Activated CD8-positive, alpha-beta memory T cell treated with anti-CD3 and anti-CD28 coated beads, Interleukin-2, amount 50 U/mL, for 24 hours (primary cell): Measurements from ENCODE around the gene ZFAND2A.
A peak's percentile ranks its signal among the peaks of the same experiment; 100 is the strongest.
"Not testable (repeated sequence)": the region's sequence is repeated elsewhere in the genome, so short reads cannot be mapped to it uniquely, and the experiment has no call there.

Source experiments
- DNase-seq: peaks from one replicate; pipeline ENCODE4 v3.0.0-alpha.2; 2020; ENCODE audit errors: extremely low read depth

Gene ZFAND2A

GRCh38 chr7:1175597-1175966 lies 15.6 kb upstream of the ZFAND2A start:
- DNase-seq: no peak

- DNase-seq: no peak
Observed at GRCh38 chr7:1174881-1175596, 15.0 kb upstream of the ZFAND2A start.

DNA sequence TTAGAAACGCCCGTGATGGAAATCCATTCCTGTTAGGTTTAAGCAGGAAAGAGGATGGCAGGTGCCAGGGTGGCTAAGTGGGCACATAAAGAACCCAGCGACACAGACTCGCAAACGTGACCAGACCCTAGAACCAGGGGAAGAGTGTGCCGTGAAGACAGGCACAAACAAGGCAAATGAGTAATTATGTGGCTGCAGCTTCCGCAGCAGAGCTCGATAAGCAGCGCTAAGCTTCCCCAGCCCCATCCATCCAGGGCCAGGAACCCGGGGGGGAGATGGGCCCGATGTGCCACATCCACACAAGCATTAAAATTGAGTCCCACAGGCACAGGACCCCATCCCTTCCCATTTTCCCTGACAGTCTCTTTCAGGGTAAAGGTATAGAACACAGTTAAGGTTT lies 14.0 kb upstream of the ZFAND2A start:
- DNase-seq: no peak

DNA sequence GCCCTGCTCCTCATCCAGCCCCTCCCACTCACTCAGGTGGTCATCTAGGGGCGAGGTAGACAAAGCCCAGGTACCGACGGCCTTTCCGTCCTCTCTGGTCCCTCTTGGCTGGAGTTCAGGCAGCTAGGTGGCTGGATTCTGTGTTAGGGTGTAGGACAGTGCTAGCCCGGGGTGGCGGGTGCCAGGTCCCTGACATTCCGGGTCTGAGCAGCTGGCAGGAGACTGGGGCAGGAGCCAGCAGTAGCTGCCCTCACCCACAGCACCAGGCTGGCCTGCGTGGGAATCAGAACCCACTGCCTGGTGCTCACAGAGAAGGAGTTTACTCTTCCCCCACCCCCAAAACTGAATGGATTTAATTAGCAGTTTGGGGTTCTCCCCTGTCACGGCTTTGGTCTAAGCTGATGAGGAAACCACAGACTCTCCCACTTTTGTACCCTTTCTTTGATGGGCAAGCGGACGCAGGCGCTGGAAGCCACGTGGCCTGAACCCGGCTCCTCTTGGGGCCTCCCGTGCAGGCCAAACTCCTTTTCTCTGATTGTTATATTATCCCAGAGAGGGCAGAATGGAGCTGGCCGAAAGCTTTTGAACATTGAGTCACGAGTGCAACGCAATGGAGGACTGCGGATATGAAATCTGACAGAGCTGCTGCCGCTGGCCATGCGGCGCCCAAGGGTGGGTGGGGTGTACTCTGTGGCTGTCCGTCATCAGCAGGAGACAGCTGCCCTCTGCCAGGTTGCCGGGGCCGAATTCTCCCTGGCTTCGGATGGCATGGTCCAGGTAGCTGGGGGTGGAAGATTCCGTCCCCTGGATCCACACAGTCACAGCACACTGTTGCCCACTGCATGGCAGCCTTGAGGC lies 12.9 kb upstream of the ZFAND2A start:
- no peak for DNase-seq

DNA sequence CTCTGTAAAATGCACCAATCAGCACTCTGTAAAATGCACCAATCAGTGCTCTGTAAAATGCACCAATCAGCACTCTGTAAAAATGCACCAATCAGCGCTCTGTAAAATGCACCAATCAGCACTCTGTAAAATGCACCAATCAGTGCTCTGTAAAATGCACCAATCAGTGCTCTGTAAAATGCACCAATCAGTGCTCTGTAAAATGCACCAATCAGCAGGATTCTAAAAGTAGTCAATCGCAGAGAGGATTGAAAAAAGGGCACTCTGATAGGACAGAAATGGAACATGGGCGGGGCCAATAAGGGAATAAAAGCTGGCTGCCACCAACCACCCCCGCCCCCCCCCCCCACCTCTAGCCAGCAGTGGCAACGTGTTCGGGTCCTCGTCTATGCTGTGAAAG lies 11.5 kb upstream of the ZFAND2A start:
- DNase-seq: not testable (repeated sequence)

DNA sequence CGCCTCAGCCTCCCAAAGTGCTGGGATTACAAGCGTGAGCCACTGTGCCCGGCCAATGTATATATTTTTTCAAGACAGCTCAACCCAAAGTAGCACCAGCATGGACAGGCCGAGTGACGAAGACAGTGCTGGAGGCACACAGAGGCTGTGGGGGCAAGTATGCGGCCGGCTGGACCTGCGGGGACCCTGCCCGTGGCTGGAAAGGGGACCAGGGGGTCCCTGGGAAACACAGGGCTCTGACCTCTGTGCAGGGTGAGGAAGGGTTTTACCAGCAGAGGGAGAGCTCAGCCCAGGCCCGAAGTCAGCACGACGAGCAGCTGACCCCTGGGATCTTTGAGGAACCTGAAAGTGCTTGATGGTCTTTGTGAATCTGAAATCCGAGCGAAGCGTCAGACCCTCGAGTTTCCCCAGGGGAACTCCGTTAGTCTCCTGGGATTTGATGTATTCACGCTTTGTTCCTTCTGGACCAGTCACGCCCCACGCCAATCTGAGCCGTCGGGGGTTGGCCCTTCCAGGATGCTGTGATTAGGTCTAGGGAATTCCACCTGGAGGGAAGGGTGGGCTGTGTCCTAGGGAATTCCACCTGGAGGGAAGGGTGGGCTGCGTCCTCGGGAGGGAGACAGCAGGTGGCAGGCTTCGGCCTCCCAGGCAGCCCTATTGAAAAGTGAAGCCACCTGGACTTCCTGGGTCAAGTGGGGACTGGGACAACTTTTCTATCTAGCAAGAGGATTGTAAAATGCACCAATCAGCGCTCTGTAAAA lies 10.9 kb upstream of the ZFAND2A start:
- DNase-seq: no peak

DNA sequence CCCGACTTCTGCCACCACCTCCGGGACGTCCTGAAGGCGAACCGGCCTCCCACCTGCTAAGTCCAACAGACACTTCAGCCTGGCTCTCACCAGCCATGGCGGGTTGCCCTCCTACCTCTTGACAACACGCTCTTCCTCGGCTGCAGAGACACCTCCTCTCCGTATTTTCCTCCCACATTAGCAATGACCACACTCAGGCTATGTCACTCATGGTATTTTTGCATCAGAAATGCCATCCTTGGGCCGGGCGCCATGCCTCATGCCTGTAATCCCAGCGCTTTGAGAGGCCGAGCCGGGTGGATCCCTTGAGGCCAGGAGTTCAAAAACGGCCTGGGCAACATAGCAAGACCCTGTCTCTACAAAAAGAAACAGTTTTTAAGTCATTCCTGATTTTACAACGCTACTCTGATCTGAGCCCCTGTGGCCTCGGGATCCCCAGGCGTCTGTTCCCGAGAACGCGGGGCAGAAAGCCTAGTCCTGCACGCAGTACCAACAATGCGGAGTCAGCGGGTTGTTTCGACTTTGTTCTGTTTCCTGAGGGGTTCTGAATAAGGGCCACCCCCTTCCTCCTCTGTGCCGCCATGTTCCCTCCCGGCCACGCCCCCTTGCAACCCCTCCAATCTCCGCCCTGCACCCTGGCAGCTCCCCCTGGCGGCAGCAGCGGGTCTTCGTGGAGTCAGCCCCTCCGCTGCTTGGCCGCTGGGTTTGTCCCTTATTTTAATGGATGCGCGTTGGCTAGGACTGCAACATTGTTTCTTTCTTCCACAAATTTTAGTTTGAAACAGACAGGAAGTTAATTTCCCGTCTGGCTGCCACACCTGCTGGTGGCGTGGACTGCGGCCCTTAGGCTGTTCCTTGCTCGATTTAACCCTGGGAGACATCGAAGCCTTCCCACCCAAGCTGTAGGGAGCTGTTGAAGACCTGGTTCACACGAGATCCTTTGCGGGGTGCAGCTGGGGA lies 9.7 kb upstream of the ZFAND2A start:
- peak; percentile 80 for DNase-seq

- no peak for DNase-seq
Observed at GRCh38 chr7:1168422-1168821, 8.4 kb upstream of the ZFAND2A start.

DNA sequence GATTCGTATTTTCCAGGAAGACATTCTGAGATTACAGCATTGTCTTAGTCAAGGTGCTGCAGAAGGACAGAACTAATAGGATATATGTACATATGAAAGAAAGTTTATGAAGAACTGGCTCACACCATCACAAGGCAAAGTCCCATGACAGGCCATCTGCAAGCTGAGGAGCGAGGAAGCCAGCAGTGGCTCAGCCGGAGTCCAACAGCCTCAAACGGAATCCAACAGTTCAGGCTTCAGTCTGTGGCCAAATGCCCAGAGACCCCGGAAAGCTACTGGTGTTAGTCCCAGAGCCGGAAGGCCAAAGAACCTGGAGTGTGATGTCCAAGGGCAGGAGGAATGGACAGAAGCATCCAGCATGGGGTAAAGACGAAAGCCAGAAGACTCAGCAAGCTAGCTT lies 4.4 kb upstream of the ZFAND2A start:
- no peak for DNase-seq

DNA sequence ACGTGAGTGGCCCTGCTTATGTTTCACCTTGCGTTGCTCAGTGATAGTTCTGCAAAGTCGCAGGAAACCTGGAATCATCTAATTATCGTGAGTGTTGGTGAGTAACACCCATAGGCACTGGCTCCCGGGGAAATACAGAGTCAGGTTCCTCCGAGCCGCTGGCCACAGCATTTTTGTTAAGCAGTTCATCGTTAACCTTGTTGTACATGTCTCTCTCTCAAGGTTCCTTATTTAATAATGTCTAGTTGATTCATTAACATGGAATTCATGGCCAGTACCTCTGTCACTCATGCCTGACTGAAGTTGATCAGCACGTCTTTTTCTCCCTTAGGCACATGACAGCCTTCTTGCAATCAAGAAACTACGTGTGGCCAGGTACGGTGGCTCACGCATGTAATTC lies 3.1 kb upstream of the ZFAND2A start:
- no peak for DNase-seq

DNA sequence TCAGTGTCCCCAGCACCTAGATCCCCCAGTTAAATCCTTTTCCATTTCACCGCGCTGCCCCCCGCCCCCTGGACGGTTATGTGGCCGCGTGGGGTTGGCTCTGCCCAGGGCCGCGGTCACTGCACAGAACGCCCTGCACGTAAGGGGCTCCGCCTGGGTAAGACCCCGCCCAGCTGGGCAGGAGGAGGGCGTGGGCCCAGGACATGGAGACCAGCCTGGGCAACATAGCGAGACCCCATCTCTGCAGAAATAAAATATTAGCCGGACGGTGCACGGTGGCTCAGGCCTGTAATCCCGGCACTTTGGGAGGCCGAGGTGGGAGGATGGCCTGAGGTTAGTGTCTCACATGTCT lies 650 bp upstream of the ZFAND2A start:
- DNase-seq: no peak

DNA sequence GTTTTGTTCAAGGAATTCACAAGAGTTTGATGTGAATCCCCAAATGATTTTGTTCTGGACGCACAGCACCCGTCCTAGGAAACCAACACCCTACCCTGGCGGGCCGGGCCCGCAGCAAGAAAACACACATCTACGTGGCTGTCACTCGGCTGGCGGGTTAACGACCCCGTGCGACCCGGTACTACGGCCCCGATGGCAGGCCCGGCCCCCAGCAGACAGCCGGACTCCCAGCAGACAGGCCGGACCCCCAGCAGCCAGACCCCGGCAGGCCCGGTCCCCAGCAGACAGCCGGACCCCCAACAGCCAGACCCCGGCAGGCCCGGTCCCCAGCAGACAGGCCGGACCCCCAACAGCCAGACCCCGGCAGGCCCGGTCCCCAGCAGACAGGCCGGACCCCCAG lies 765 bp downstream of the ZFAND2A start:
- not testable (repeated sequence) for DNase-seq

DNA sequence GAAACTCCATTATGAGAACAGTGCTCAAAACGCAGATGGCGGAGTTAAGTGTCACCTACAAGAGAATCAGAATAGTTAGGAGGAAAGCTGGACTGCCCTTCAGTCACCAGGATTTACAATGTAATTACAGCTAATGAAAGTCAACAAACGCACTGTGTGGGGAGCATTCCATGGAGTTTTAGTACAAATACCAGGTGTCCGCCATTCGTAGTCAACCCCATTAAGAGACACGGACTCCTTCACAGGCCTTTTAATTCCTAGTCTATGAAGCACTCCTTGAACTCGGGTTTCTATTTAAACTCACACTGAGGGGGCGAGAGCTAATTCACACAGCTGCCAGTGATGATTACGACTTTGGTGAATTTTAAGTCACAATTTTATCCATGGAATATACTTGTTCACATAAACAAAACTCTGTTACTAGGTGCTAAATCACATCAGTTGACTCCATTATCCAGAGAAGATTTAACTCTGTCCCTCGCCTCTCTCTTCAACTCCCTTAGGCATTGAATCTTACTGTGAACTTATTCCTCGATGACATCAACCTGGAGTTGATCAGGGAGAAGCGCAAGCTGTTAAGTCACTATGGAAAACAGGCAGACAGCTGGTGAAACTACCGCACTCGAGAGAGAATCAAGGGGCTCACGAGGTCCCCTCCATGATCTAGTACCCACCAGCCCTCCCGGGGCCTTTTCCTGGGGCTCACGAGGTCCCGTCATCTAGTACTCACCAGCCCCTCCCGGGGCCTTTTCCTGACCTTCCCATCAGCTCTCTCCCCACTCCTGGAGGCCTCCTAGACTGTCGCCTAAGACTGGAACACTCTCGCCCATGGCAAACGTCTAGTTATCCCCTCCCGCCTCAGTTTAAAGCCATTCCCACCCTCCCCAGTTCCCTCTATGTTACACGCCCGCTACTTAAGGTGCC lies 1.5 kb downstream of the ZFAND2A start:
- no peak for DNase-seq

DNA sequence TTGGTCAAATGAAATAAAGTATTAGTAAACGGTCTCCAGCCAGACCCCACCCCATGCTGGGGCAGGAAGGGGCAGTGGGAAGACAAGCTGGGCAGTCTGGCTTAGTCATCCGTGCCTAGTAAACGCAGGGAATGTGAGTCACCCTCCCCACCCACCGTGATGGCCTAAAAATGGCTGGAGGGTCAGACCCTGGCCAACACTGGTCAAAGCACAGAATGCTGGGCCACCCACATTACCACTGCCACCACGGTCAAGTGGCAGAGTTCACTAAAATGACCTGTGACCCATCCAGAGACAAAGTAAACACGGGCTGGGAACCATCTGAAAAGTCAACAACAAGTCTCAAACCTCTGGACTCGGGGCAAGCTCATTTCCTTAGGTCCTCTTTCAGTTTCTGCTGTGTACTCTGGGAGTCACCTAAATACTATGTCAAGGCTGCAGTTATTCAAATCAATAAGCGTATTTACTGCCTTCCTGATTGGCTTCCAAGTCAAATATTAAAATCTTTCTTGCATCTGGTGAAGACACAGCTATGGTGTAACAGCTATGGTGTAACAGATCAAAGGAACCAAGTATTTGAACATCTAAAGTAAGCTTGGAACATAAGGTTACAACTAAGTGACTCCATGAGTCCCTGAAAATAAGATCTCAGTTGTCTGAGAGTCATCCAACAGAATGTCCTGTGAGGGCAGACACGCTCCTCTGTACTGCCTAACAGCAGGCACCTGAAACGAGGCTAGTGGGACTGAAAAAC lies 3.0 kb downstream of the ZFAND2A start:
- no peak for DNase-seq

DNA sequence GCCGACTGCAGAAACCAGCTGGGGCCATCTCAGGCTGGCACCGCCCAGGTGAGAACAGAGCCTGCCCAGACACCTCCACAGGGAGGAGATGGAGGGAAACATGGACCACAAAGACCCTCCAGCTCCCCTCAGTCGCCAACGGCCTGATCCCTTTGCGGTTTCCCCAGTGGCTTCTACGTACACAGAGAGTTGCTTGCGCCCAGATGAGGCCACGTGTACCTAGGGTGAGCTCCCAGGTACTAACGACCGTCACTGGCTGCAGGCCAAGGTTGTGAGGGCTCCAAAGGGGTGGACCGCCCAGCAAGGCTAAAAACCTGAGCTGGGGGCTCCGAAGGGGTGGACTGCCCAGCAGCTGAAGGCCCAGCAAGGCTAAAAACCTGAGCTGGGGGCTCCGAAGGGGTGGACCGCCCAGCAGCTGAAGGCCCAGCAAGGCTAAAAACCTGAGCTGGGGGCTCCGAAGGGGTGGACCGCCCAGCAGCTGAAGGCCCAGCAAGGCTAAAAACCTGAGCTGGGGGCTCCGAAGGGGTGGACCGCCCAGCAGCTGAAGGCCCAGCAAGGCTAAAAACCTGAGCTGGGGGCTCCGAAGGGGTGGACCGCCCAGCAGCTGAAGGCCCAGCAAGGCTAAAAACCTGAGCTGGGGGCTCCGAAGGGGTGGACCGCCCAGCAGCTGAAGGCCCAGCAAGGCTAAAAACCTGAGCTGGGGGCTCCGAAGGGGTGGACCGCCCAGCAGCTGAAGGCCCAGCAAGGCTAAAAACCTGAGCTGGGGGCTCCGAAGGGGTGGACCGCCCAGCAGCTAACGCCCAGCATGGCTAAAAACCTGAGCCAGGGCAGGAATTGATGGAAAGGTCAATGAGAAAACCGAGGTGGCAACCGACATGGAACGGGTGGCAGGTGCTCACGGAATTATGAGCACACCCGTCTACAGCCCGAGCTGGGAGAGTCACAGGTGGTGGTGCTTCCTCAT lies 3.9 kb downstream of the ZFAND2A start:
- not testable (repeated sequence) for DNase-seq

- DNase-seq: no peak
Observed at GRCh38 chr7:1154172-1154739, 5.7 kb downstream of the ZFAND2A start.

DNA sequence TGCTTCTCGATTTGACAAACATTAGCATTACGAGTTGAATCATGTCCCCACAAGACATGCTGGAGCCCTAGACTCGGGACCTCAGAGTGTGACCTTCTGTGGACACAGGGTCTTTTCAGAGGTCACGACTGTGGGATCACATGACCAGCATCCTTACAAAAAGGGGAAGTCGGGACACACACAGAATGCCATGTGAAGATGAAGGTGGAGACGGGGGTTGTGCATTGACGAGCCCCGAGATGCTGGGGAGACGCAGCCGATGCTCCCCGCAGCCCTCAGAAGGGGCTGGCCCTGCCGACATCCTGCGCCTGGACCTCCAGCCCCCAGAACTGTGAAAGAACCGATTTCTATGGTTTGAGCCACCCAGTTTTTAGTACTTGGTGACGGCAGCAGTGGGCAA lies 7.5 kb downstream of the ZFAND2A start:
- no peak for DNase-seq
